GM20431 (cell line): ENCODE results near the gene PARPBP.
"Not testable (repeated sequence)": the region's sequence is repeated elsewhere in the genome, so short reads cannot be mapped to it uniquely, and the experiment has no call there.

ENCODE experiments used
- in situ Hi-C: fragments of 300-500 bp; cut with MseI, MboI; formaldehyde crosslinking; loops from one replicate; pipeline ENCODE4 v1.15.0; 2020; ENCODE audit warnings: low sequenced_read_pairs; ENCODE audit not compliant: unreplicated experiment

The PARPBP gene

GRCh38 chr12:102119674-102120563, at the start of gene PARPBP, which contains the start of gene NUP37:
Gene PARPBP, plus strand, starts transcription at chr12:102120183. Its CDS starts 3,706 bp downstream, at chr12:102123889.
Gene NUP37, minus strand, starts transcription at chr12:102120114. Its CDS starts 1,596 bp downstream, at chr12:102118518.
- in situ Hi-C loops, result no loop called here

GRCh38 chr12:102072092-102072491, 47.9 kb upstream of the PARPBP start:
- in situ Hi-C loops, result not testable (repeated sequence)

- in situ Hi-C loops, result no loop called here
Observed at GRCh38 chr12:102080842-102081241, 39.1 kb upstream of the PARPBP start.

- in situ Hi-C loops, result not testable (repeated sequence)
Observed at GRCh38 chr12:102089228-102089835, 30.7 kb upstream of the PARPBP start.

- in situ Hi-C loops, result no loop called here
Observed at GRCh38 chr12:102093319-102093718, 26.7 kb upstream of the PARPBP start.

GRCh38 chr12:102095677-102096263, 24.2 kb upstream of the PARPBP start:
- in situ Hi-C loops, result no loop called here

GRCh38 chr12:102096855-102097254, 23.1 kb upstream of the PARPBP start:
- in situ Hi-C loops, result no loop called here

- in situ Hi-C loops, result no loop called here
Observed at GRCh38 chr12:102106905-102107304, 13.1 kb upstream of the PARPBP start.

- in situ Hi-C loops, result no loop called here
Observed at GRCh38 chr12:102107970-102108369, 12.0 kb upstream of the PARPBP start.

GRCh38 chr12:102110782-102111181, 9.2 kb upstream of the PARPBP start:
- in situ Hi-C loops, result no loop called here

- in situ Hi-C loops, result no loop called here
Observed at GRCh38 chr12:102114212-102114611, 5.8 kb upstream of the PARPBP start.

- in situ Hi-C loops, result no loop called here
Observed at GRCh38 chr12:102116392-102116791, 3.6 kb upstream of the PARPBP start.

GRCh38 chr12:102118874-102119273, 1.1 kb upstream of the PARPBP start:
- in situ Hi-C loops, result no loop called here

- in situ Hi-C loops, result no loop called here
Observed at GRCh38 chr12:102120564-102120873, 536 bp downstream of the PARPBP start.

GRCh38 chr12:102120886-102121285, 903 bp downstream of the PARPBP start:
- in situ Hi-C loops, result no loop called here

GRCh38 chr12:102121328-102121727, 1.3 kb downstream of the PARPBP start:
- in situ Hi-C loops, result not testable (repeated sequence)

GRCh38 chr12:102130720-102131119, 10.7 kb downstream of the PARPBP start:
- in situ Hi-C loops, result not testable (repeated sequence)

GRCh38 chr12:102131442-102131841, 11.5 kb downstream of the PARPBP start:
- in situ Hi-C loops, result not testable (repeated sequence)

- in situ Hi-C loops, result not testable (repeated sequence)
Observed at GRCh38 chr12:102137619-102138018, 17.6 kb downstream of the PARPBP start.

- in situ Hi-C loops, result not testable (repeated sequence)
Observed at GRCh38 chr12:102142866-102143373, 22.9 kb downstream of the PARPBP start.

GRCh38 chr12:102144221-102144620, 24.2 kb downstream of the PARPBP start:
- in situ Hi-C loops, result no loop called here
